Measurements from ENCODE around the gene BMPR1A. TPM values are rescaled to one million over a fixed set of nuclear protein-coding genes. Genes with fewer than 3 reads are reported as not detected.

Gene BMPR1A
- total RNA-seq, 2 donors from 2014 or later, result 53.9 to 58.1 TPM

DNA sequence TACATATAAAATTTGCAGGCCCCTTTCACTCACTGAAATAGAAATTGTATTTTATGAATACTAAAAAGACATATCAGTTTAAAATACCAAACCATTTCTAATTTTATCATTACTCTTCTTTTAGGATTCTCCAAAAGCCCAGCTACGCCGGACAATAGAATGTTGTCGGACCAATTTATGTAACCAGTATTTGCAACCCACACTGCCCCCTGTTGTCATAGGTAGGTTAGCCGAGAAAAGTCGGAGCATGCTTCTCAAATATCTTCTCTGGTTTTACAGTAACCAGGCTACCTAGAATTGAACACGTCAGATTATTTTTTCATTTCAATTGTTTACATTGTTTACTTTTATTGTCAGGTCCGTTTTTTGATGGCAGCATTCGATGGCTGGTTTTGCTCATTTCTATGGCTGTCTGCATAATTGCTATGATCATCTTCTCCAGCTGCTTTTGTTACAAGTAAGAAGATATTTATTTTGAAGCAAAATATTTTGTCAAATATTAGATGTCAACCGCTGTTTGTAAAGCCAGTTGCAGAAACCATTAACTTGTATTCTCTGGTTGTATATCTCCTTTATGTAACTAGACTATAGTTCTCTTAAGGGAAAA lies 143.4 kb downstream of the BMPR1A start:
- no peaks in the 10 kb centered on the region for H3K9me3 ChIP-seq
- peak; percentile 78 for DNase-seq (ENCODE audit: low spot score)
- TF ChIP-seq, protein P1, sequence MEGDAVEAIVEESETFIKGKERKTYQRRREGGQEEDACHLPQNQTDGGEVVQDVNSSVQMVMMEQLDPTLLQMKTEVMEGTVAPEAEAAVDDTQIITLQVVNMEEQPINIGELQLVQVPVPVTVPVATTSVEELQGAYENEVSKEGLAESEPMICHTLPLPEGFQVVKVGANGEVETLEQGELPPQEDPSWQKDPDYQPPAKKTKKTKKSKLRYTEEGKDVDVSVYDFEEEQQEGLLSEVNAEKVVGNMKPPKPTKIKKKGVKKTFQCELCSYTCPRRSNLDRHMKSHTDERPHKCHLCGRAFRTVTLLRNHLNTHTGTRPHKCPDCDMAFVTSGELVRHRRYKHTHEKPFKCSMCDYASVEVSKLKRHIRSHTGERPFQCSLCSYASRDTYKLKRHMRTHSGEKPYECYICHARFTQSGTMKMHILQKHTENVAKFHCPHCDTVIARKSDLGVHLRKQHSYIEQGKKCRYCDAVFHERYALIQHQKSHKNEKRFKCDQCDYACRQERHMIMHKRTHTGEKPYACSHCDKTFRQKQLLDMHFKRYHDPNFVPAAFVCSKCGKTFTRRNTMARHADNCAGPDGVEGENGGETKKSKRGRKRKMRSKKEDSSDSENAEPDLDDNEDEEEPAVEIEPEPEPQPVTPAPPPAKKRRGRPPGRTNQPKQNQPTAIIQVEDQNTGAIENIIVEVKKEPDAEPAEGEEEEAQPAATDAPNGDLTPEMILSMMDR (IDR thresholded peaks at IDR 0.05), result peak; percentile 37 to 85 (median 74)
- TF ChIP-seq POLR2A (IDR thresholded peaks at IDR 0.05) (no peak), POLR2AphosphoS5 (IDR thresholded peaks at IDR 0.05) (peak; percentile 69)
- intact Hi-C loops (cut with DNase I), result loop anchor here (2.0 to 5.0 kb wide), 3 partner anchors 142 to 212 kb away; partner anchors contain the start of gene BMPR1A
- peak overlapping the region in 1 of 2 donors; percentile 18 for H3K27ac ChIP-seq
- peaks cover 8% of the 10 kb centered on the region for H3K4me1 ChIP-seq (replicated peaks)
- H3K27me3 ChIP-seq (replicated peaks; ENCODE audit: insufficient read depth), result no peaks in the 10 kb centered on the region
- no peaks in the 10 kb centered on the region for H3K36me3 ChIP-seq
- 13% methylated on average over 9 of the region's 9 CpGs for WGBS
- H3K4me3 ChIP-seq, result no peak overlapping the region

DNA sequence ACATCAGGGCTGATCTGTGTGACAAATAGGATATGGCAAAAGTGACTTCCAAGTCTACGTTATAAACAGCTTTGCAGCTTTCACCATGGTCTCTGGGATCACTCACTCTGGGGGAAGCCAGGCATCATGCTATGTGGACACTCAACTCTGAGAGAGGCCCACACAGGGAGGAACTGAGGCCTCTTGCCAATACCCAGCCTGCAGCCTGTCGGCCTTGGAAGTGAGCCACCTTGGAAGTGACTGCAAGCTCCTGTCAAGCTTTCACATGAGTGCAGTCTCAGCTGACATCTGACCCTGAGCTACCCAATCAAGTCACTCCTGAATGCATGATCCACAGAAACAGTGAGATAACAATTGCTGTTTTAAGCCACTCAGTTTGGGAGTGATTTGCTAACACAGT lies 144.5 kb downstream of the BMPR1A start:
- peak; percentile 45 for DNase-seq (ENCODE audit: low spot score)
- Histone ChIP-seq H3K4me1 (replicated peaks) (peaks cover 8% of the 10 kb centered on the region), H3K27me3 (replicated peaks; ENCODE audit: insufficient read depth) (no peaks in the 10 kb centered on the region), H3K27ac (peak overlapping the region in 1 of 2 donors; percentile 23), H3K4me3 (no peak overlapping the region), H3K9me3 (no peaks in the 10 kb centered on the region), H3K36me3 (no peaks in the 10 kb centered on the region)
- TF ChIP-seq POLR2AphosphoS5 (IDR thresholded peaks at IDR 0.05) (no peak), POLR2A (IDR thresholded peaks at IDR 0.05) (no peak)
- TF ChIP-seq, protein P1 (IDR thresholded peaks at IDR 0.05), result no peak
- intact Hi-C loops (cut with DNase I), result loop anchor here (2.0 to 5.0 kb wide), 2 partner anchors 144 to 190 kb away; partner anchors contain the start of gene BMPR1A
- 28% methylated on average over 2 of the region's 2 CpGs for WGBS

DNA sequence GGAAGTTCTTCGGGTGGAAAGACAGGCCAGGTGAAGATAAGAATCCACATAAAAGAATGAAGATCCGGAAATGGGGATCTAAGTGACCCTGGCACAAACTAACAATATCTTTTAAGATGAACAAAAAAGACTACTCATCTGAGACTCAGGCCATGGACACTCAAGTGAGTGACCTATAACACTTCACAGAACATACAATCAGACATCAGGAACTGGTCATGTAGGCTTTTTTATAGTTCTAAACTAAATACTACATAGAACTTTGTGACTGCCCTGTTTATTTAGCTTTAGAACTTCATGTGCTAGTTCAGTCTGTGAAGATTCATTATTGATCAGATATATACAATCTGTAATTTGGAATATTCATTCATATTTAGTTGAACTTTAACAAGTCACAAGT lies 148.2 kb downstream of the BMPR1A start:
- DNase-seq (ENCODE audit: low spot score), result no peak
- intact Hi-C loops (cut with DNase I), result loop anchor here (5.0 kb wide), 1 partner anchor 147 kb away; the partner anchor contains the start of gene BMPR1A
- H3K9me3 ChIP-seq, result no peaks in the 10 kb centered on the region
- WGBS, result 62% methylated on average over 2 of the region's 2 CpGs
- H3K27me3 ChIP-seq (replicated peaks; ENCODE audit: insufficient read depth), result no peaks in the 10 kb centered on the region
- H3K36me3 ChIP-seq, result no peaks in the 10 kb centered on the region
- no peak overlapping the region for H3K4me3 ChIP-seq
- H3K4me1 ChIP-seq (replicated peaks), result peaks cover 8% of the 10 kb centered on the region
- TF ChIP-seq, protein P1 (IDR thresholded peaks at IDR 0.05), result no peak
- TF ChIP-seq POLR2A (IDR thresholded peaks at IDR 0.05), result no peak
- peak; percentile 52 for TF ChIP-seq POLR2AphosphoS5 (IDR thresholded peaks at IDR 0.05)
- peak overlapping the region; percentile 26 to 62 for H3K27ac ChIP-seq

DNA sequence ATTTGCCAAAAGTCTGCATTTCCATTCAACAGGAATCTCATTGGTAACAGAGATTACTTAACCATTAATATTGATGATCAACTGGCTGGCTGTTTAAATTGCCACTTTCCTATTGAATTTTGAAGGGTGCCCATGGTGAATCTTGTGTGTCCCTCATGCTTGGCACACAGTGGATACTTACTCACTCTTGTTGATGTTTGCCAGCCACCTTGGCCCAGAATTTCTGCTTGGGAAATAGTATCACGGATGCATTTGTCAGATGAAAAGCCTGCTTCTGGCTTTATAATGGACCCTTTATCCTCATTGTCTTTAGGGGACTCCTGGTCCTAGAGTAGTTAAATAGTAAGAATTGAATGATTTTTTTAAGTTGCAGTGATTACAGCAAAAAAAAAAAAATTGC lies 149.0 kb downstream of the BMPR1A start:
- 58% methylated on average over 1 of the region's 1 CpG for WGBS
- peak overlapping the region in 1 of 2 donors; percentile 62 for H3K27ac ChIP-seq
- peaks cover 8% of the 10 kb centered on the region for H3K4me1 ChIP-seq (replicated peaks)
- DNase-seq (ENCODE audit: low spot score), result no peak
- H3K36me3 ChIP-seq, result no peaks in the 10 kb centered on the region
- no peaks in the 10 kb centered on the region for H3K9me3 ChIP-seq
- intact Hi-C loops (cut with DNase I), result no loop called here
- TF ChIP-seq POLR2A (IDR thresholded peaks at IDR 0.05), result no peak
- TF ChIP-seq POLR2AphosphoS5 (IDR thresholded peaks at IDR 0.05), result no peak
- TF ChIP-seq, protein P1 (IDR thresholded peaks at IDR 0.05), result no peak
- H3K4me3 ChIP-seq, result no peak overlapping the region
- no peaks in the 10 kb centered on the region for H3K27me3 ChIP-seq (replicated peaks; ENCODE audit: insufficient read depth)

DNA sequence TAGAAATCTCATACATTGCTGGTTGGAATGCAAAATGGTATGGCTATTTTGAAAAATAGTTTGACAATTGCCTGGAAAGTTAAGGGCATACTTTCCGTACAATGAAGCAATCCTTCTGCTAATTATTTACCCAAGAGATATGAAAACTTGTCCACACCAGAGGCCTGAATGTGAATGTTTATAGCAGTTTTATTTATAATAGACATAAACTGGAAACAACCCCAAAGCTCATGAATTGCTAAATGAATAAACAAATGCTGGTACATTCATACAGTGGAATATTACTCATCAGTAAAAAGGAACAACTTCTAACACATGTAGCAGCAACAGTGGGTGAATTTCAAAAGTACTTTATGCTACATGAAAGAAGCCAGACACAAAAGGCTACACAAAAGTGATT lies 158.3 kb downstream of the BMPR1A start:
- no peak overlapping the region for H3K4me3 ChIP-seq
- intact Hi-C loops (cut with DNase I), result no loop called here
- no peaks in the 10 kb centered on the region for H3K36me3 ChIP-seq
- WGBS, result 82% methylated on average over 1 of the region's 1 CpG
- no peaks in the 10 kb centered on the region for H3K4me1 ChIP-seq (replicated peaks)
- TF ChIP-seq POLR2A (IDR thresholded peaks at IDR 0.05) (no peak), POLR2AphosphoS5 (IDR thresholded peaks at IDR 0.05) (no peak)
- TF ChIP-seq, protein P1 (IDR thresholded peaks at IDR 0.05), result no peak
- no peak for DNase-seq (ENCODE audit: low spot score)
- no peak overlapping the region for H3K27ac ChIP-seq
- H3K9me3 ChIP-seq, result no peaks in the 10 kb centered on the region
- no peaks in the 10 kb centered on the region for H3K27me3 ChIP-seq (replicated peaks; ENCODE audit: insufficient read depth)
